Mammary epithelial cell (primary cell): ENCODE measurements around the gene MAPRE2.

Experiments used
- EZH2 ChIP-seq: IDR thresholded peaks from 2 replicates; pipeline ENCODE4 v1.6.1; 2012; ENCODE audit warnings: low read length, inconsistent platforms, borderline replicate concordance
- TF ChIP-seq, protein P1 (sequence below), 2 donors: IDR thresholded peaks in 1 of 2; conservative IDR thresholded peaks in 1 of 2; 2 replicates each; pipeline ENCODE4 v1.5.1; 2011 to 2012; ENCODE audit warnings: inconsistent platforms in 2 of 2, low read length in 2 of 2, mild to moderate bottlenecking in 2 of 2, control low read depth in 1 of 2, low read depth in 1 of 2; ENCODE audit not compliant: insufficient read depth in 1 of 2; ENCODE audit errors: extremely low read depth in 1 of 2

DNA sequence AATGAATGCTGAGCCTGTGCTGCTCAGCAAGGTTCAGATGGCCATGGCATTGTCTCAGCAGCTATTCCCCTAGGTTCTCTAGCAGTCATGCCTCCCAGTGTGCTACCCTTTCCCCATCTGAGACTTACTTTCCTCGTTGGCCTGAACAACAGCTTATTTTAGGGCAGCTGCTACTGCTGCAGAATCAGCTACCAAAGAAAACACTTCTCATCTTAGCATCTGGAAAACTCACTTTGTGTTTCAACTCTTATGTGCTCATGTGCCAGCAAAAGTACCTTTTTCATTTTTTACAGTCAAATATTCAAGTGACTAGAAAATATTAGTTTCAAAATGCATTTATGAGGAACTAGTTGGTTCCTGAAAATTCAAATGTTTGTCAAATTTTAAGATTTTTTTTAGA is 139.2 kb downstream of the MAPRE2 start:
- TF ChIP-seq, protein P1, sequence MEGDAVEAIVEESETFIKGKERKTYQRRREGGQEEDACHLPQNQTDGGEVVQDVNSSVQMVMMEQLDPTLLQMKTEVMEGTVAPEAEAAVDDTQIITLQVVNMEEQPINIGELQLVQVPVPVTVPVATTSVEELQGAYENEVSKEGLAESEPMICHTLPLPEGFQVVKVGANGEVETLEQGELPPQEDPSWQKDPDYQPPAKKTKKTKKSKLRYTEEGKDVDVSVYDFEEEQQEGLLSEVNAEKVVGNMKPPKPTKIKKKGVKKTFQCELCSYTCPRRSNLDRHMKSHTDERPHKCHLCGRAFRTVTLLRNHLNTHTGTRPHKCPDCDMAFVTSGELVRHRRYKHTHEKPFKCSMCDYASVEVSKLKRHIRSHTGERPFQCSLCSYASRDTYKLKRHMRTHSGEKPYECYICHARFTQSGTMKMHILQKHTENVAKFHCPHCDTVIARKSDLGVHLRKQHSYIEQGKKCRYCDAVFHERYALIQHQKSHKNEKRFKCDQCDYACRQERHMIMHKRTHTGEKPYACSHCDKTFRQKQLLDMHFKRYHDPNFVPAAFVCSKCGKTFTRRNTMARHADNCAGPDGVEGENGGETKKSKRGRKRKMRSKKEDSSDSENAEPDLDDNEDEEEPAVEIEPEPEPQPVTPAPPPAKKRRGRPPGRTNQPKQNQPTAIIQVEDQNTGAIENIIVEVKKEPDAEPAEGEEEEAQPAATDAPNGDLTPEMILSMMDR (conservative IDR thresholded peaks at IDR 0.05 in 1 of 2, IDR thresholded peaks at IDR 0.05 in 1 of 2; ENCODE audit: extremely low read depth in 1 of 2, insufficient read depth in 1 of 2, low read depth in 1 of 2, low read length in 2 of 2): no peak
- TF ChIP-seq EZH2: no peak
